Stimulated activated CD4-positive, alpha-beta T cell treated with anti-CD3 and anti-CD28 coated beads, Interleukin-2, amount 100 ng/mL, for 24 hours (primary cell): ENCODE data around the gene ZDHHC8.

ENCODE experiments used
- DNase-seq, 2 donors: peaks; one replicate each; pipeline ENCODE4 v3.0.0-alpha.2; 2020

ZDHHC8 gene

GRCh38 chr22:20164863-20165262 is 33.3 kb downstream of the ZDHHC8 start:
- DNase-seq: no peak

GRCh38 chr22:20165421-20165820 is 33.8 kb downstream of the ZDHHC8 start:
- no peak for DNase-seq

- no peak for DNase-seq
These were observed 34.3 kb downstream of the ZDHHC8 start for GRCh38 chr22:20165913-20166312.

GRCh38 chr22:20166703-20167102 is 35.1 kb downstream of the ZDHHC8 start:
- no peak for DNase-seq

- no peak for DNase-seq
These were observed 36.2 kb downstream of the ZDHHC8 start for GRCh38 chr22:20167643-20168322.

GRCh38 chr22:20169253-20169822 is 37.7 kb downstream of the ZDHHC8 start:
- no peak for DNase-seq

- DNase-seq: no peak
These were observed 38.6 kb downstream of the ZDHHC8 start for GRCh38 chr22:20170170-20170569.

GRCh38 chr22:20171288-20172140 is 39.9 kb downstream of the ZDHHC8 start:
- no peak for DNase-seq

- DNase-seq: no peak
These were observed 40.6 kb downstream of the ZDHHC8 start for GRCh38 chr22:20172141-20172613.

- DNase-seq: no peak
These were observed 41.6 kb downstream of the ZDHHC8 start for GRCh38 chr22:20173246-20173645.

GRCh38 chr22:20173772-20174171 is 42.2 kb downstream of the ZDHHC8 start:
- no peak for DNase-seq

GRCh38 chr22:20174785-20175596 is 43.4 kb downstream of the ZDHHC8 start:
- no peak for DNase-seq

GRCh38 chr22:20175597-20175900 is 43.9 kb downstream of the ZDHHC8 start:
- DNase-seq: no peak

- DNase-seq: no peak
These were observed 44.9 kb downstream of the ZDHHC8 start for GRCh38 chr22:20176421-20177085.

- no peak for DNase-seq
These were observed 45.8 kb downstream of the ZDHHC8 start for GRCh38 chr22:20177217-20177911.

GRCh38 chr22:20178075-20178914 is 46.7 kb downstream of the ZDHHC8 start:
- no peak for DNase-seq

- no peak for DNase-seq
These were observed 47.3 kb downstream of the ZDHHC8 start for GRCh38 chr22:20178915-20179227.

GRCh38 chr22:20179455-20180244 is 48.0 kb downstream of the ZDHHC8 start:
- no peak for DNase-seq

- no peak for DNase-seq
These were observed 48.6 kb downstream of the ZDHHC8 start for GRCh38 chr22:20180245-20180630.

GRCh38 chr22:20180640-20181039 is 49.0 kb downstream of the ZDHHC8 start:
- DNase-seq: no peak
